Endothelial cell of umbilical vein (primary cell): ENCODE data around the gene SLC12A8. TPM values are rescaled to one million over a fixed set of nuclear protein-coding genes. Genes with fewer than 3 reads are reported as not detected.
A peak's percentile ranks its signal among the peaks of the same experiment; 100 is the strongest.

Experiments
- BruUV-seq: library from RNA; stranded (reverse); fragments of 400-500 nt; replicated peaks from 2 replicates; lab custom pipeline; 2021; lab: Mats Ljungman, UMichigan
- CTCF ChIA-PET: fragments of 300-600, 350-600 bp; sonication (Branson Sonifier 250); formaldehyde crosslinking; loops from one replicate; lab custom pipeline; 2021; ENCODE audit warnings: antibody characterized with exemption, inconsistent platforms; lab: Charles Lee
- POLR2A ChIA-PET: fragments of 300-600, 350-600 bp; sonication (Branson Sonifier 250); formaldehyde crosslinking; loops from one replicate; lab custom pipeline; 2021; ENCODE audit warnings: antibody characterized with exemption, inconsistent platforms; lab: Charles Lee
- DNase-seq: peaks from one replicate; pipeline ENCODE4 v3.0.0-alpha.2; 2011; ENCODE audit warnings: low read depth, low spot score
- FAIRE-seq: peaks from 2 replicates; lab custom pipeline; 2011; peaks lifted over from hg19 to GRCh38; lab: Jason Lieb, UNC
- H2AFZ ChIP-seq: 2 replicates; pipeline ENCODE4 v1.6.0; 2012; ENCODE audit warnings: low read depth, low read length, control low read depth, inconsistent platforms
- H3K27ac ChIP-seq: 2 replicates; pipeline ENCODE4 v1.5.1; 2011; ENCODE audit warnings: low read depth, mild to moderate bottlenecking, control low read depth, low read length, moderate library complexity; ENCODE audit not compliant: insufficient read depth
- H3K27me3 ChIP-seq, 2 experiments: 2 replicates each; pipeline versions ENCODE4 v1.6.0 to v1.6.1; 2011; ENCODE audit warnings: low read length in 2 of 2, mixed read lengths in 1 of 2; ENCODE audit not compliant: control insufficient read depth in 2 of 2, insufficient read depth in 2 of 2
- H3K36me3 ChIP-seq, 2 experiments: 2 replicates in 1 of 2; 3 replicates in 1 of 2; pipeline ENCODE4 v1.5.1; 2011; ENCODE audit warnings: low read length in 2 of 2, mild to moderate bottlenecking in 1 of 2, moderate library complexity in 1 of 2; ENCODE audit not compliant: control insufficient read depth in 2 of 2, insufficient read depth in 2 of 2; ENCODE audit errors: extremely low read depth in 1 of 2
- H3K4me1 ChIP-seq: 3 replicates; pipeline ENCODE4 v1.5.1; 2011; ENCODE audit warnings: mild to moderate bottlenecking, low read length; ENCODE audit not compliant: control insufficient read depth, insufficient read depth; ENCODE audit errors: extremely low read depth
- H3K4me2 ChIP-seq: 2 replicates; pipeline ENCODE4 v1.6.1; 2011; ENCODE audit warnings: low read length, control low read depth, mixed read lengths; ENCODE audit not compliant: insufficient read depth
- H3K4me3 ChIP-seq, 3 experiments: fragments of 200-600 bp in 1 of 3; sonication (generic), shearing (Covaris generic) in 1 of 3; replicated peaks in 1 of 3; 2 replicates each; pipeline ENCODE4 v1.5.1; 2011 to 2016; ENCODE audit warnings: control low read depth in 3 of 3, low read length in 3 of 3, mild to moderate bottlenecking in 2 of 3, inconsistent platforms in 1 of 3, low read depth in 1 of 3, moderate library complexity in 1 of 3; ENCODE audit not compliant: insufficient read depth in 1 of 3
- H3K79me2 ChIP-seq: 2 replicates; pipeline ENCODE4 v1.6.0; 2012; ENCODE audit warnings: low read length, inconsistent platforms; ENCODE audit not compliant: control insufficient read depth, insufficient read depth
- H3K9ac ChIP-seq: replicated peaks from 2 replicates; pipeline ENCODE3; 2011; ENCODE audit warnings: low read length, control low read depth; ENCODE audit not compliant: insufficient read depth; ENCODE audit errors: extremely low read depth
- H3K9me1 ChIP-seq: replicated peaks from 3 replicates; pipeline ENCODE4 v1.6.0; 2011; ENCODE audit warnings: mild to moderate bottlenecking, low read length; ENCODE audit not compliant: control insufficient read depth, insufficient read depth; ENCODE audit errors: extremely low read depth
- H3K9me3 ChIP-seq: replicated peaks from 2 replicates; pipeline ENCODE4 v1.5.1; 2012; ENCODE audit warnings: low read length, inconsistent platforms; ENCODE audit not compliant: control insufficient read depth, insufficient read depth
- H4K20me1 ChIP-seq: replicated peaks from 2 replicates; pipeline ENCODE3; 2011; ENCODE audit warnings: mild to moderate bottlenecking, low read length; ENCODE audit not compliant: control insufficient read depth, insufficient read depth; ENCODE audit errors: extremely low read depth
- CTCF ChIP-seq, 2 donors: IDR thresholded peaks; 1 replicate in 1 of 2; 2 replicates in 1 of 2; pipeline ENCODE4 v1.5.1; 2011; ENCODE audit warnings: low read length in 2 of 2, mild to moderate bottlenecking in 2 of 2, moderate library complexity in 2 of 2, control low read depth in 1 of 2, inconsistent platforms in 1 of 2, low read depth in 1 of 2; ENCODE audit not compliant: insufficient read depth in 1 of 2; ENCODE audit errors: extremely low read depth in 1 of 2
- FOS ChIP-seq: IDR thresholded peaks from 2 replicates; pipeline ENCODE4 v1.6.1; 2011; ENCODE audit warnings: mild to moderate bottlenecking, low read length, moderate library complexity, borderline replicate concordance; ENCODE audit not compliant: insufficient read depth
- GATA2 ChIP-seq: IDR thresholded peaks from 2 replicates; pipeline ENCODE4 v1.7.0; 2011; ENCODE audit warnings: low read depth, mild to moderate bottlenecking, moderate library complexity, mixed read lengths, low read length; ENCODE audit not compliant: insufficient read length, insufficient read depth
- JUN ChIP-seq: IDR thresholded peaks from 2 replicates; pipeline ENCODE4 v1.6.1; 2011; ENCODE audit warnings: borderline replicate concordance, low read depth; ENCODE audit not compliant: insufficient read length, insufficient read depth
- MYC ChIP-seq: IDR thresholded peaks from one replicate; pipeline ENCODE4 v1.6.1; 2011; ENCODE audit warnings: mild to moderate bottlenecking, low read depth, low read length
- POLR2A ChIP-seq: IDR thresholded peaks from 2 replicates; pipeline ENCODE4 v1.6.1; 2012; ENCODE audit warnings: low read depth, mild to moderate bottlenecking, control low read depth, low read length
- POLR2AphosphoS5 ChIP-seq: IDR thresholded peaks from 2 replicates; pipeline ENCODE4 v1.6.1; 2012; ENCODE audit warnings: low read depth, mild to moderate bottlenecking, control low read depth, low read length, moderate library complexity; ENCODE audit not compliant: insufficient read depth
- dilution Hi-C: fragments of 300-500 bp; cut with MboI; formaldehyde crosslinking; loops from one replicate; pipeline ENCODE4 v1.15.0; 2019; ENCODE audit warnings: low sequenced_read_pairs; ENCODE audit not compliant: extremely low pct_ligation_motif_present
- intact Hi-C: fragments of 100-400 bp; cut with micrococcal nuclease; formaldehyde crosslinking; loops from one replicate; pipeline ENCODE4 v1.10.0; 2022
- polyA plus RNA-seq, 4 experiments: library from polyadenylated mRNA; depleted of rRNA in 3 of 4; stranded (reverse) in 3 of 4; unstranded in 1 of 4; fragments of >200 nt; gene quantifications; 2 replicates each; pipeline versions ENCODE4 v1.2.1 to v1.2.3, GENCODE V29; 2011 to 2012; ENCODE audit warnings: missing spikeins in 1 of 4
- total RNA-seq: library from RNA; stranded (reverse); gene quantifications from 2 replicates; pipeline ENCODE4 v1.2.3, GENCODE V29; 2021
- TF ChIP-seq, protein P1 (sequence below): IDR thresholded peaks from 2 replicates; pipeline ENCODE4 v1.6.1; 2011; ENCODE audit not compliant: insufficient read depth, insufficient read length

The SLC12A8 gene
- total and polyA plus RNA-seq, 2 donors (not counting 3 experiments of a cell fraction or from before 2014, with no cell fraction given), result 0.86 to 0.90 TPM

GRCh38 chr3:125211523-125212090, 941 bp downstream of the SLC12A8 start:
- H2AFZ ChIP-seq, result peak overlapping the region; percentile 83
- ChIA-PET POLR2A (no interaction called here), CTCF (interaction anchor here (1.0 to 1.2 kb wide), 2 partner anchors 13 to 15 kb away, joined by 3 read pairs; no protein-coding TSS in a partner anchor)
- intact Hi-C loops, result loop anchor here (10.0 kb wide), 1 partner anchor 373 kb away; no protein-coding TSS in a partner anchor
- H4K20me1 ChIP-seq, result no peaks in the 10 kb centered on the region
- peak; percentile 35 for FAIRE-seq
- H3K27ac ChIP-seq, result no peak overlapping the region
- no peaks in the 10 kb centered on the region for H3K9me1 ChIP-seq
- H3K9me3 ChIP-seq, result no peaks in the 10 kb centered on the region
- TF ChIP-seq JUN (no peak), POLR2AphosphoS5 (no peak), GATA2 (no peak), FOS (no peak), CTCF (IDR thresholded peaks at IDR 0.05; ENCODE audit: extremely low read depth in 1 of 2, insufficient read depth in 1 of 2, low read depth in 1 of 2, low read length in 2 of 2) (no peak), MYC (no peak), POLR2A (no peak)
- TF ChIP-seq, protein P1, sequence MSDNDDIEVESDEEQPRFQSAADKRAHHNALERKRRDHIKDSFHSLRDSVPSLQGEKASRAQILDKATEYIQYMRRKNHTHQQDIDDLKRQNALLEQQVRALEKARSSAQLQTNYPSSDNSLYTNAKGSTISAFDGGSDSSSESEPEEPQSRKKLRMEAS, result no peak
- no peak for DNase-seq
- no TSS peak for BruUV-seq
- H3K79me2 ChIP-seq, result no peaks in the 10 kb centered on the region
- H3K4me1 ChIP-seq, result peaks cover 7% of the 10 kb centered on the region
- dilution Hi-C loops, result no loop called here
- H3K4me3 ChIP-seq, result no peak overlapping the region
- H3K9ac ChIP-seq, result no peak overlapping the region
- H3K36me3 ChIP-seq, result no peaks in the 10 kb centered on the region
- no peak overlapping the region for H3K4me2 ChIP-seq
- peaks cover 5 to 8% of the 10 kb centered on the region in 2 experiments for H3K27me3 ChIP-seq
